Neuronal stem cell (in vitro differentiated cells): ENCODE data around the gene WNT9B.
A peak's percentile ranks its signal among the peaks of the same experiment; 100 is the strongest.

Experiments
- DNase-seq: peaks from one replicate; pipeline ENCODE4 v3.0.0-alpha.2; 2013; ENCODE audit warnings: low spot score
- H2AFZ ChIP-seq: one replicate; pipeline ENCODE4 v1.6.1; 2013; ENCODE audit warnings: mild to moderate bottlenecking, low read length, inconsistent platforms
- H2AK5ac ChIP-seq: 2 replicates; pipeline ENCODE4 v1.6.1; 2013; ENCODE audit warnings: low read depth, mild to moderate bottlenecking, inconsistent platforms, low read length, moderate library complexity, mixed read lengths
- H2BK120ac ChIP-seq: 2 replicates; pipeline ENCODE4 v1.6.1; 2013; ENCODE audit warnings: low read depth, mild to moderate bottlenecking, inconsistent platforms, low read length, moderate library complexity, mixed read lengths
- H2BK12ac ChIP-seq: one replicate; pipeline ENCODE4 v1.6.1; 2013; ENCODE audit warnings: low read length, inconsistent platforms
- H2BK15ac ChIP-seq: 2 replicates; pipeline ENCODE4 v1.6.1; 2013; ENCODE audit warnings: mild to moderate bottlenecking, low read length, inconsistent platforms, mixed read lengths
- H2BK5ac ChIP-seq: one replicate; pipeline ENCODE4 v1.6.1; 2013; ENCODE audit warnings: inconsistent platforms, mild to moderate bottlenecking, low read length, moderate library complexity
- H3K14ac ChIP-seq: one replicate; pipeline ENCODE4 v1.6.1; 2013; ENCODE audit warnings: low read length, inconsistent platforms
- H3K18ac ChIP-seq: 2 replicates; pipeline ENCODE4 v1.6.1; 2013; ENCODE audit warnings: low read length, inconsistent platforms
- H3K23ac ChIP-seq: 2 replicates; pipeline ENCODE4 v1.6.1; 2013; ENCODE audit warnings: low read depth, mild to moderate bottlenecking, mixed read lengths, low read length, inconsistent platforms; ENCODE audit not compliant: poor library complexity
- H3K27ac ChIP-seq: replicated peaks from 3 replicates; pipeline ENCODE4 v1.5.1; 2013; ENCODE audit warnings: low read length, inconsistent platforms
- H3K27me3 ChIP-seq, 3 experiments: 2 replicates each; pipeline ENCODE4 v1.6.1; 2013; ENCODE audit warnings: low read length in 3 of 3, mild to moderate bottlenecking in 2 of 3, inconsistent platforms in 1 of 3, low read depth in 1 of 3, mixed read lengths in 1 of 3, moderate library complexity in 1 of 3; ENCODE audit not compliant: control insufficient read depth in 3 of 3, insufficient read depth in 3 of 3
- H3K36me3 ChIP-seq, 2 donors: replicated peaks in 1 of 2; 2 replicates each; pipeline ENCODE4 v1.6.1; 2013; ENCODE audit warnings: low read length in 2 of 2; ENCODE audit not compliant: control insufficient read depth in 2 of 2, insufficient read depth in 2 of 2
- H3K4ac ChIP-seq: 2 replicates; pipeline ENCODE4 v1.6.1; 2013; ENCODE audit warnings: inconsistent platforms, mild to moderate bottlenecking, low read length, moderate library complexity
- H3K4me1 ChIP-seq, 2 donors: 1 replicate in 1 of 2; 2 replicates in 1 of 2; pipeline ENCODE4 v1.6.1; 2013; ENCODE audit warnings: low read length in 2 of 2, low read depth in 1 of 2; ENCODE audit not compliant: control insufficient read depth in 2 of 2, insufficient read depth in 1 of 2
- H3K4me2 ChIP-seq: one replicate; pipeline ENCODE4 v1.6.1; 2013; ENCODE audit warnings: mild to moderate bottlenecking, low read length, inconsistent platforms; ENCODE audit not compliant: insufficient read depth, poor library complexity, severe bottlenecking
- H3K4me3 ChIP-seq, 2 donors: 2 replicates each; pipeline ENCODE4 v1.5.1; 2013; ENCODE audit warnings: low read length in 2 of 2, mild to moderate bottlenecking in 2 of 2, inconsistent platforms in 1 of 2, moderate library complexity in 1 of 2
- H3K79me1 ChIP-seq: one replicate; pipeline ENCODE4 v1.6.1; 2013; ENCODE audit warnings: low read depth, mild to moderate bottlenecking, inconsistent platforms, low read length, moderate library complexity
- H3K9ac ChIP-seq: one replicate; pipeline ENCODE4 v1.6.1; 2013; ENCODE audit warnings: mild to moderate bottlenecking, low read depth, low read length, inconsistent platforms; ENCODE audit not compliant: poor library complexity
- H3K9me3 ChIP-seq, 2 donors: replicated peaks in 1 of 2; 2 replicates each; pipeline versions ENCODE3 to v1.6.1; 2013; ENCODE audit warnings: low read length in 2 of 2, mild to moderate bottlenecking in 2 of 2, inconsistent platforms in 1 of 2, low read depth in 1 of 2, mixed read lengths in 1 of 2, moderate library complexity in 1 of 2; ENCODE audit not compliant: control insufficient read depth in 2 of 2, insufficient read depth in 1 of 2
- H4K8ac ChIP-seq: one replicate; pipeline ENCODE4 v1.6.1; 2013; ENCODE audit warnings: low read depth, mild to moderate bottlenecking, inconsistent platforms, low read length, moderate library complexity
- H4K91ac ChIP-seq: one replicate; pipeline ENCODE4 v1.6.1; 2013; ENCODE audit warnings: low read length, low read depth, mild to moderate bottlenecking, inconsistent platforms; ENCODE audit not compliant: poor library complexity
- WGBS, 2 donors: extraction: QIAGEN DNeasy Blood & Tissue Kit; methylation state at CpG; one replicate each; pipeline ENCODE4 v1.1.7; 2013; ENCODE audit warnings: missing lambda C conversion rate in 2 of 2, mixed read lengths in 1 of 2; ENCODE audit not compliant: insufficient read length in 2 of 2, insufficient replicate concordance in 1 of 2; ENCODE audit errors: extremely low coverage in 2 of 2; 5-methylcytosine and 5-hydroxymethylcytosine counted together

WNT9B gene

DNA sequence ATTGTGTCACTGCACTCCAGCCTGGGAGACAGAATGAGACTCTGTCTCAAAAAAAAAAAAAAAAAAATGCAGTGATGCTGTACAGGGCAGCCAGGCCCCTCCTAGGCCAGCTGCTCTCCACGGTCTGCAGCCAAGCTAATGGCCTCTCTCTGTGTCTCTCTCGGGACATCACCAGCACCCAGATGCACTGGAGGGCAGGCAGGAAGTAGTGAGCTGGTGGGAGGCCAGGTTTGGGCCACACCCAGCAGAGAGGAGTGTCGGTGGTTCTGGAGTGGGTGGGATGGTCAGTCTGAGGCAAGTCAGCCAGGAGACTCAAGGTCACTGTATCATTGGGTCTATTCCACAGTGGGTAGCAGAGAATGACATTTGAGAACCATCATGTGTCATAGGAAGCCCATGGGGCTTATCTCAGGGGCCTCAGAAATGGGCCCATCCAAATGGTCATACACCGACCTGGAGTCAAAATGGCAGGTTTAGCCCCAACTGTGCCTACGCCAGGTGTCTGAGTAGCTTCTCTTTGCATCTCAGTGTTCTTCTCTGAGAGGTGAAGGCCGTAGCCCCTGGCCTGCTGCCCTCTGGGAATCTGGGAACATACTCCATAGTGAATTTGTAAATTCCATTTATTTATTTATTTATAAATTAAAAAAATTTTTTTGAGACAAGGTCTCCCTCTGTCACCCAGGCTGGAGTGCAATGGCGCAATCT is 22.7 kb downstream of the WNT9B start:
- peaks cover 0 to 4% (median 2%) of the 10 kb centered on the region in 3 experiments for H3K27me3 ChIP-seq
- no peak overlapping the region for H3K4me3 ChIP-seq
- H3K27ac ChIP-seq = no peak overlapping the region
- no peak overlapping the region for H2BK12ac ChIP-seq
- no peak overlapping the region for H2BK15ac ChIP-seq
- no CpG with 5 or more reads among the region's 7 CpGs for WGBS, 2 donors
- no peak overlapping the region for H3K18ac ChIP-seq
- no peak overlapping the region for H3K9ac ChIP-seq
- H2BK120ac ChIP-seq = no peak overlapping the region
- no peak overlapping the region for H3K4me2 ChIP-seq
- no peak overlapping the region for H3K23ac ChIP-seq
- H3K4ac ChIP-seq = no peak overlapping the region
- no peak overlapping the region for H4K91ac ChIP-seq
- H2AFZ ChIP-seq = no peak overlapping the region
- no peaks in the 10 kb centered on the region for H3K79me1 ChIP-seq
- no peak overlapping the region for H2AK5ac ChIP-seq
- no peak overlapping the region for H3K14ac ChIP-seq
- H2BK5ac ChIP-seq = no peak overlapping the region
- H3K4me1 ChIP-seq = no peaks in the 10 kb centered on the region
- no peak for DNase-seq
- H3K9me3 ChIP-seq = no peaks in the 10 kb centered on the region
- no peak overlapping the region for H4K8ac ChIP-seq
- H3K36me3 ChIP-seq = no peaks in the 10 kb centered on the region

DNA sequence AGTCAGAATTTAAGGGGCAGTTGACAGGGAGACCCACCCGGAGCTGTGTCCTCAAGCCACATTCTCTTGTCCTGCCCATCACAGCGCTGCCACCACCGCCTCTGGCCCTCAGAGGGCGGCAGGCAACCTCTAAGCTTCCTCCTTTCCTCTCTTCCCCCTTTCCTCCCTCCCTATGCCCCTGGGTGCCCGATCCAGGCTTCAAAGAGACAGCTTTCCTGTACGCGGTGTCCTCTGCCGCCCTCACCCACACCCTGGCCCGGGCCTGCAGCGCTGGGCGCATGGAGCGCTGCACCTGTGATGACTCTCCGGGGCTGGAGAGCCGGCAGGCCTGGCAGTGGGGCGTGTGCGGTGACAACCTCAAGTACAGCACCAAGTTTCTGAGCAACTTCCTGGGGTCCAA is 23.5 kb downstream of the WNT9B start:
- no peak overlapping the region for H3K4ac ChIP-seq
- H3K4me3 ChIP-seq = no peak overlapping the region
- no peak overlapping the region for H3K14ac ChIP-seq
- peak overlapping the region; percentile 59 for H2AK5ac ChIP-seq
- no peak overlapping the region for H2BK120ac ChIP-seq
- H3K18ac ChIP-seq = no peak overlapping the region
- H3K4me1 ChIP-seq = no peaks in the 10 kb centered on the region
- no peak for DNase-seq
- WGBS, 2 donors = no CpG with 5 or more reads among the region's 16 CpGs
- no peak overlapping the region for H2AFZ ChIP-seq
- H3K27me3 ChIP-seq = peaks cover 0 to 9% (median 2%) of the 10 kb centered on the region in 3 experiments
- no peak overlapping the region for H2BK5ac ChIP-seq
- H4K8ac ChIP-seq = no peak overlapping the region
- no peak overlapping the region for H3K9ac ChIP-seq
- H3K36me3 ChIP-seq = no peaks in the 10 kb centered on the region
- no peak overlapping the region for H3K23ac ChIP-seq
- no peak overlapping the region for H2BK12ac ChIP-seq
- no peak overlapping the region for H3K27ac ChIP-seq
- H3K9me3 ChIP-seq = no peaks in the 10 kb centered on the region
- H2BK15ac ChIP-seq = no peak overlapping the region
- H4K91ac ChIP-seq = no peak overlapping the region
- H3K4me2 ChIP-seq = no peak overlapping the region
- H3K79me1 ChIP-seq = no peaks in the 10 kb centered on the region

DNA sequence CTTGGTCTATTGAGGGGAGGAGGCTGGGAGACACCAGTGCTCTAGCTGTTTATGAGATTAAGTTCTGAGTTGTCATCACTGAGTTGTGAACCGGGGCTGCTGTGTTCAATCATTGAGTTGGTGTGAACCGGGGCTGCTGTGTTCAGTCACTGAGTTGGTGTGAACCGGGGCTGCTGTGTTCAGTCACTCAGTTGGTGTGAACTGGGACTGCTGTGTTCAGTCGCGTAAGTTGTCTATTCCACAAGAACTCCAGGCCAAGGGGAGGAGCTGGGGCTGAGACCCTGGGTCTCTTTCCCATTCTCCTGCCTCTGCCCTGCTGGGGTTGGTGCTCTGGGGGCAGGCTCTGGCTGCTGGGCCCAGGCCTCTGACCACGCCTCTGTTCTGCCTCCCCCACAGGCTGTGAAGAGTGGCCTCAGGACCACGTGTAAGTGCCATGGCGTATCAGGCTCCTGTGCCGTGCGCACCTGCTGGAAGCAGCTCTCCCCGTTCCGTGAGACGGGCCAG is 24.5 kb downstream of the WNT9B start:
- H2AK5ac ChIP-seq = no peak overlapping the region
- H3K18ac ChIP-seq = no peak overlapping the region
- H3K4ac ChIP-seq = no peak overlapping the region
- H3K14ac ChIP-seq = peak overlapping the region; percentile 78
- no peak overlapping the region for H2BK15ac ChIP-seq
- H3K4me3 ChIP-seq = no peak overlapping the region
- DNase-seq = no peak
- no peak overlapping the region for H3K4me2 ChIP-seq
- H3K9ac ChIP-seq = no peak overlapping the region
- H3K79me1 ChIP-seq = no peaks in the 10 kb centered on the region
- no peak overlapping the region for H4K91ac ChIP-seq
- no peak overlapping the region for H2BK120ac ChIP-seq
- H3K23ac ChIP-seq = peak overlapping the region; percentile 32
- no CpG with 5 or more reads among the region's 13 CpGs for whole genome bisulfite sequencing, 2 donors
- H3K27me3 ChIP-seq = peaks cover 0 to 10% (median 2%) of the 10 kb centered on the region in 3 experiments
- H3K9me3 ChIP-seq = no peaks in the 10 kb centered on the region
- no peak overlapping the region for H3K27ac ChIP-seq
- H2BK5ac ChIP-seq = no peak overlapping the region
- H3K4me1 ChIP-seq = no peaks in the 10 kb centered on the region
- no peak overlapping the region for H2AFZ ChIP-seq
- H4K8ac ChIP-seq = no peak overlapping the region
- H3K36me3 ChIP-seq = no peaks in the 10 kb centered on the region
- H2BK12ac ChIP-seq = peak overlapping the region; percentile 43

DNA sequence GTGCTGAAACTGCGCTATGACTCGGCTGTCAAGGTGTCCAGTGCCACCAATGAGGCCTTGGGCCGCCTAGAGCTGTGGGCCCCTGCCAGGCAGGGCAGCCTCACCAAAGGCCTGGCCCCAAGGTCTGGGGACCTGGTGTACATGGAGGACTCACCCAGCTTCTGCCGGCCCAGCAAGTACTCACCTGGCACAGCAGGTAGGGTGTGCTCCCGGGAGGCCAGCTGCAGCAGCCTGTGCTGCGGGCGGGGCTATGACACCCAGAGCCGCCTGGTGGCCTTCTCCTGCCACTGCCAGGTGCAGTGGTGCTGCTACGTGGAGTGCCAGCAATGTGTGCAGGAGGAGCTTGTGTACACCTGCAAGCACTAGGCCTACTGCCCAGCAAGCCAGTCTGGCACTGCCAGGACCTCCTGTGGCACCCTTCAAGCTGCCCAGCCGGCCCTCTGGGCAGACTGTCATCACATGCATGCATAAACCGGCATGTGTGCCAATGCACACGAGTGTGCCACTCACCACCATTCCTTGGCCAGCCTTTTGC is 25.0 kb downstream of the WNT9B start:
- Histone ChIP-seq H4K91ac (no peak overlapping the region), H4K8ac (no peak overlapping the region), H3K4ac (no peak overlapping the region), H3K14ac (peak overlapping the region; percentile 78), H2BK120ac (no peak overlapping the region), H3K27ac (no peak overlapping the region), H2AFZ (no peak overlapping the region), H3K4me3 (no peak overlapping the region), H3K27me3 (peaks cover 0 to 10% (median 2%) of the 10 kb centered on the region in 3 experiments), H2AK5ac (peak overlapping the region; percentile 42), H2BK5ac (no peak overlapping the region), H3K4me2 (no peak overlapping the region), H3K9me3 (no peaks in the 10 kb centered on the region), H2BK15ac (no peak overlapping the region), H2BK12ac (peak overlapping the region; percentile 43), H3K79me1 (no peaks in the 10 kb centered on the region), H3K36me3 (no peaks in the 10 kb centered on the region), H3K18ac (peak overlapping the region; percentile 57), H3K23ac (peak overlapping the region; percentile 32), H3K9ac (no peak overlapping the region), H3K4me1 (no peaks in the 10 kb centered on the region)
- DNase-seq = no peak
- no CpG with 5 or more reads among the region's 12 CpGs for WGBS, 2 donors
